MM.1S (cell line): ENCODE results near the gene ENOSF1.

Experiments used
- EZH2 ChIP-seq: fragments of 300-600 bp; sonication (generic); optimal IDR thresholded peaks from 2 replicates; pipeline ENCODE3; 2017; ENCODE audit warnings: low read depth, mild to moderate bottlenecking, antibody characterized with exemption, low read length, mixed read lengths
- EZH2phosphoT487 ChIP-seq: fragments of 300-600 bp; sonication (generic); IDR thresholded peaks from 2 replicates; pipeline ENCODE4 v1.6.1; 2018; ENCODE audit warnings: antibody characterized with exemption, low read length
- TF ChIP-seq, protein P1 (sequence below): fragments of 300-600 bp; sonication (generic); IDR thresholded peaks from 2 replicates; pipeline ENCODE4 v1.5.1; 2016; ENCODE audit warnings: antibody characterized with exemption, low read length, mixed read lengths

DNA sequence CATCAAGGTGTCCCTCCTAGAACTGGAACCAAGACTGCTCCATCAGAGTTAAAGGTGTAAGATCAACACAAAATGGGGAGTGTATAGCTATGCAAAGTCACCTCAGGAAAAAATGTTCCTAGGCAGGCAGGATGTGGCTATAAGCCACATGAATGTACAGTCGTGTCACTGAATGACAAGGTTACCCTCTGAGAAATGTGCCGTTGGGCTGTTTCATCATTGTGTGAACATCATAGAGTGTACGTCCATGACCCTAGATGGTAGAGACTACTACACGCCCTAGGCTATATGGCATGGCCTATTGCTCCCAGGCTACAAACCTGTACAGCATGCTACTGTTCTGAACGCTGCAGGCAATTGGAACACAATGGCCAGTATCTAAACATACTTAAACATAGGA, 30.4 kb downstream of the ENOSF1 start:
- TF ChIP-seq, protein P1, sequence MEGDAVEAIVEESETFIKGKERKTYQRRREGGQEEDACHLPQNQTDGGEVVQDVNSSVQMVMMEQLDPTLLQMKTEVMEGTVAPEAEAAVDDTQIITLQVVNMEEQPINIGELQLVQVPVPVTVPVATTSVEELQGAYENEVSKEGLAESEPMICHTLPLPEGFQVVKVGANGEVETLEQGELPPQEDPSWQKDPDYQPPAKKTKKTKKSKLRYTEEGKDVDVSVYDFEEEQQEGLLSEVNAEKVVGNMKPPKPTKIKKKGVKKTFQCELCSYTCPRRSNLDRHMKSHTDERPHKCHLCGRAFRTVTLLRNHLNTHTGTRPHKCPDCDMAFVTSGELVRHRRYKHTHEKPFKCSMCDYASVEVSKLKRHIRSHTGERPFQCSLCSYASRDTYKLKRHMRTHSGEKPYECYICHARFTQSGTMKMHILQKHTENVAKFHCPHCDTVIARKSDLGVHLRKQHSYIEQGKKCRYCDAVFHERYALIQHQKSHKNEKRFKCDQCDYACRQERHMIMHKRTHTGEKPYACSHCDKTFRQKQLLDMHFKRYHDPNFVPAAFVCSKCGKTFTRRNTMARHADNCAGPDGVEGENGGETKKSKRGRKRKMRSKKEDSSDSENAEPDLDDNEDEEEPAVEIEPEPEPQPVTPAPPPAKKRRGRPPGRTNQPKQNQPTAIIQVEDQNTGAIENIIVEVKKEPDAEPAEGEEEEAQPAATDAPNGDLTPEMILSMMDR = no peak
- TF ChIP-seq EZH2 = no peak
- TF ChIP-seq EZH2phosphoT487 = no peak
